Adrenal gland (tissue), 12 donors: ENCODE data around the gene DPEP2NB. TPM values are rescaled to one million over a fixed set of nuclear protein-coding genes. Genes with fewer than 3 reads are reported as not detected.
A peak's percentile ranks its signal among the peaks of the same experiment; 100 is the strongest.
"Not testable (repeated sequence)": the region's sequence is repeated elsewhere in the genome, so short reads cannot be mapped to it uniquely, and the experiment has no call there.

Experiments used
- DNase-seq, 7 donors: peaks; one replicate each; pipeline ENCODE4 v3.0.0-alpha.2; 2019 to 2020
- H3K27ac ChIP-seq, 5 donors: fragments of 200-600 bp; sonication (generic) in 4 of 5; 1 replicate in 3 of 5; 2 replicates in 2 of 5; pipeline versions ENCODE4 v1.5.1 to v1.8.0; 2016 to 2020; ENCODE audit warnings: mild to moderate bottlenecking in 1 of 5
- H3K27me3 ChIP-seq: fragments of 200-600 bp; 2 replicates; pipeline ENCODE4 v1.8.0; 2021
- H3K36me3 ChIP-seq, 2 donors: fragments of 200-600 bp; replicated peaks in 1 of 2; 1 replicate in 1 of 2; 2 replicates in 1 of 2; pipeline versions ENCODE4 v1.5.1 to v1.8.0; 2018 to 2022
- H3K4me1 ChIP-seq, 2 donors: fragments of 200-600 bp; replicated peaks in 1 of 2; 1 replicate in 1 of 2; 2 replicates in 1 of 2; pipeline versions ENCODE4 v1.5.1 to v1.8.0; 2018 to 2021
- H3K4me3 ChIP-seq, 4 donors: fragments of 200-600 bp; sonication (generic) in 3 of 4; one replicate each; pipeline ENCODE4 v1.5.1; 2016 to 2018
- H3K9me3 ChIP-seq, 3 donors: fragments of 200-600 bp; sonication (generic) in 1 of 3; replicated peaks in 1 of 3; 1 replicate in 2 of 3; 2 replicates in 1 of 3; pipeline versions ENCODE4 v1.5.1 to v1.8.0; 2016 to 2021
- CTCF ChIP-seq, 6 experiments: fragments of 450-650 bp in 4 of 6; fragments of 200-600 bp in 2 of 6; sonication (generic) in 1 of 6; IDR thresholded peaks; 1 replicate in 5 of 6; 2 replicates in 1 of 6; pipeline versions ENCODE4 v1.5.1 to v1.8.0; 2016 to 2021; ENCODE audit warnings: antibody characterized with exemption in 6 of 6, mild to moderate bottlenecking in 2 of 6, moderate library complexity in 1 of 6
- POLR2A ChIP-seq, 2 donors: fragments of 450-650 bp; IDR thresholded peaks; one replicate each; pipeline ENCODE4 v1.6.1; 2017; ENCODE audit warnings: antibody characterized with exemption in 2 of 2, mild to moderate bottlenecking in 2 of 2, moderate library complexity in 1 of 2
- WGBS, 4 donors: extraction: QIAGEN DNeasy Blood & Tissue Kit in 2 of 4; methylation state at CpG; one replicate each; pipeline versions ENCODE4 v1.1.5 to v1.1.7; 2013 to 2017; 5-methylcytosine and 5-hydroxymethylcytosine counted together
- intact Hi-C, 2 donors: fragments of 100-400 bp; cut with DNase I; formaldehyde crosslinking; loops; one replicate each; pipeline versions ENCODE4 v1.14.1 to v1.15.0; 2022 to 2023
- polyA plus RNA-seq, 3 donors: library from polyadenylated mRNA; stranded (reverse); fragments of 200-250 nt in 2 of 3; fragments of 350-450 nt in 1 of 3; fragmentation: Illumina TruSeq in 1 of 3; extraction: RNeasy Lipid Tissue Mini Kit (QIAGEN cat#74804) in 1 of 3; gene quantifications; one replicate each; pipeline ENCODE4 v1.2.3, GENCODE V29; 2013 to 2014
- total RNA-seq, 9 donors: library from RNA; depleted of rRNA in 4 of 9; stranded (reverse); fragments of >200 nt in 4 of 9; fragments of 120-200 nt in 1 of 9; fragmentation: NEBNext Ultra II Directional in 1 of 9; extraction: Animal tissue kit (Norgen Biotek cat#: 25700) in 1 of 9; gene quantifications; one replicate each; pipeline versions ENCODE4 v1.1.0 to v1.2.4, GENCODE V29; 2013 to 2023
- donor health status: healthy with polysubstance abuse.
- donor health status: Bipolar disorder and iron deficiency.
- donor health status: DM: yes; HTN: yes; CAD: no.
- donor health status: DM: no; HTN: no; CAD: no.
- donor health status: DM: no; HTN: no; CAD: no.
- donor health status: DM: yes; HTN: yes; CAD: no.

DPEP2NB gene
- total and polyA plus RNA-seq, 12 donors = not detected

- Histone ChIP-seq H3K36me3 (no peaks in the 10 kb centered on the region), H3K9me3 (no peaks in the 10 kb centered on the region), H3K27ac (no peak overlapping the region), H3K27me3 (no peaks in the 10 kb centered on the region), H3K4me3 (no peak overlapping the region), H3K4me1 (no peaks in the 10 kb centered on the region)
- no peak for DNase-seq
- intact Hi-C loops = loop anchor here (10.0 kb wide), 2 partner anchors 220 to 360 kb away; no protein-coding TSS in a partner anchor
- no peak for TF ChIP-seq POLR2A (IDR thresholded peaks at IDR 0.05)
- no peak for TF ChIP-seq CTCF (IDR thresholded peaks at IDR 0.05)
- WGBS, 4 donors = 80 to 93% (median 91%) methylated on average over 2 of the region's 2 CpGs
These were observed 19.5 kb upstream of the DPEP2NB start for GRCh38 chr16:68035227-68035626.

GRCh38 chr16:68033101-68033500 lies 17.4 kb upstream of the DPEP2NB start:
- H3K36me3 ChIP-seq = no peaks in the 10 kb centered on the region

GRCh38 chr16:68031951-68032350 lies 16.2 kb upstream of the DPEP2NB start:
- DNase-seq = no peak
- Histone ChIP-seq H3K4me3 (no peak overlapping the region), H3K36me3 (no peaks in the 10 kb centered on the region), H3K4me1 (no peaks in the 10 kb centered on the region), H3K27ac (no peak overlapping the region), H3K9me3 (no peaks in the 10 kb centered on the region), H3K27me3 (no peaks in the 10 kb centered on the region)
- TF ChIP-seq POLR2A (IDR thresholded peaks at IDR 0.05) = no peak
- TF ChIP-seq CTCF (IDR thresholded peaks at IDR 0.05) = no peak
- WGBS, 4 donors = 93 to 98% (median 96%) methylated on average over 2 of the region's 2 CpGs
- intact Hi-C loops = loop anchor here (10.0 kb wide), 2 partner anchors 217 to 357 kb away; no protein-coding TSS in a partner anchor

More at GRCh38 chr16:68033101-68033500, 17.4 kb upstream of the DPEP2NB start:
- Histone ChIP-seq H3K9me3 (no peaks in the 10 kb centered on the region), H3K27ac (no peak overlapping the region), H3K4me3 (no peak overlapping the region), H3K27me3 (no peaks in the 10 kb centered on the region), H3K4me1 (no peaks in the 10 kb centered on the region)
- no peak for DNase-seq
- TF ChIP-seq POLR2A (IDR thresholded peaks at IDR 0.05) (no peak), CTCF (IDR thresholded peaks at IDR 0.05) (no peak)
- intact Hi-C loops = loop anchor here (10.0 kb wide), 2 partner anchors 218 to 358 kb away; no protein-coding TSS in a partner anchor
- WGBS, 4 donors = 98 to 100% (median 99%) methylated on average over 2 of the region's 2 CpGs

GRCh38 chr16:68030108-68030507 lies 14.4 kb upstream of the DPEP2NB start:
- H3K36me3 ChIP-seq, H3K27ac ChIP-seq, H3K4me3 ChIP-seq, H3K4me1 ChIP-seq, H3K27me3 ChIP-seq, H3K9me3 ChIP-seq: not testable (repeated sequence)
- 55 to 64% (median 58%) methylated on average over 2 to 6 of the region's 6 CpGs for WGBS, 4 donors
- intact Hi-C loops = loop anchor here (10.0 kb wide), 2 partner anchors 215 to 355 kb away; no protein-coding TSS in a partner anchor
- peak in 3 of 7 donors; percentile 24 to 30 (median 25) for DNase-seq

- H3K27me3 ChIP-seq = no peaks in the 10 kb centered on the region
- 93 to 98% (median 93%) methylated on average over 3 of the region's 3 CpGs for WGBS, 4 donors
- H3K27ac ChIP-seq = no peak overlapping the region
- TF ChIP-seq POLR2A (IDR thresholded peaks at IDR 0.05) (no peak), CTCF (IDR thresholded peaks at IDR 0.05) (no peak)
- no peaks in the 10 kb centered on the region for H3K9me3 ChIP-seq
- no peaks in the 10 kb centered on the region for H3K36me3 ChIP-seq
- DNase-seq = no peak
- peaks cover under 1 to 6% of the 10 kb centered on the region in 2 donors for H3K4me1 ChIP-seq
- H3K4me3 ChIP-seq = no peak overlapping the region
- intact Hi-C loops = no loop called here
These were observed 13.3 kb upstream of the DPEP2NB start for GRCh38 chr16:68028996-68029395.
